ENCODE results near the gene CEP41.
"Not testable (repeated sequence)": the region's sequence is repeated elsewhere in the genome, so short reads cannot be mapped to it uniquely, and the experiment has no call there.

CEP41 gene

DNA sequence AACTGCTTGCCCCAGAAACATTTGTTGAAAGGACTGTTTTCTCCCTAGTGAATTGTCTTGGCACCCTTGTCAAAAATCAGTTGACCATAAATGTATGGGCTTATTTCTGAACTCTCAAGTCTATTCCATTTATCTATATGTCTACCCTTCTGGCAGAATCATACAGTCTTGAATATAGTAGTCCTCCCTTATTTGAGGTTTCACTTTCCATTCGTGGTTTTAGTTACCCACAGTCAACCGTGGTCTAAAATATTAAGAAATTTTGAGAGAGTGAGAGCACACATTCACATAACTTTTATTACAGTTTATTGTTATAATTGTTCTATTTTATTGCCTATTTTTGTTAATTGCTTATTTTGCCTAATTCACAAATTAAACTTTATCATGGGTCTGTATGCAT lies 17.4 kb upstream of the CEP41 start:
- no peak for DNase-seq

DNA sequence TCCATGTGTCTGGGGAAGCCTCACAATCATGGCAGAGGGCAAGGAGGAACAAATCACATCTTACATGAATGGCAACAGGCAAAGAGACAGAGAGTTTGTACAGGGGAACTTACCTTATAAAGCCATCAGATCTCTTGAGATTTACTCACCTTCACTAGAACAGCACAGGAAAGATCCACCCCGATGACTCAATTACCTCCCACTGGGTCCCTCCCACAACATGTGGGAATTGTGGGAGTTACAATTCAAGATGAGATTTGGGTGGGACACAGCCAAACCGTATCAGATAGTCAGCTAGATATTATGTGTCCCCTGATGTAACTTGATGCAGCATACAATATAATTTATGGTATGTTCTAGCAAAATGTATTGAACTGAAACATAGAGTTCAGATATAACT lies 14.1 kb upstream of the CEP41 start:
- DNase-seq: no peak

- DNase-seq: peak; percentile 55
These were observed 12.1 kb upstream of the CEP41 start for GRCh38 chr7:130452951-130453350.

- DNase-seq: not testable (repeated sequence)
These were observed 10.5 kb upstream of the CEP41 start for GRCh38 chr7:130451344-130451743.

DNA sequence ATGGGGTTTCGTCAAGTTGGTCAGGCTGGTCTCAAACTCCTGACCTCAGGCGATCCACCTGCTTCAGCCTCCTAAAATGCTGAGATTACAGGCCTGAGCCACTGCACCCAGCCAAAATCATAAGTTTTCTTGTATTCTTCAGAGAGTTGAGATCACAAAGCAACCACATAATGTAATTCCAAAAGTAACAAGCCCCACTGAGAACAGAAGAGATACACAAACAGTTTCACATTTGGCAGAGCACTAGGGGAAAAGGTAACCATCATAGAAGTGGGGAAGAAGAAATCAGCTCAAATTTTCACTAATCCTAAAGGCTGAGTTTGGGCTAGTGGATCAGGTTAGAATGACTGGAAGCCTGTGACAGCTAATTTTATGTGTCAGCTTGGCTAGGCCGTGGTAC lies 5.4 kb upstream of the CEP41 start:
- no peak for DNase-seq

DNA sequence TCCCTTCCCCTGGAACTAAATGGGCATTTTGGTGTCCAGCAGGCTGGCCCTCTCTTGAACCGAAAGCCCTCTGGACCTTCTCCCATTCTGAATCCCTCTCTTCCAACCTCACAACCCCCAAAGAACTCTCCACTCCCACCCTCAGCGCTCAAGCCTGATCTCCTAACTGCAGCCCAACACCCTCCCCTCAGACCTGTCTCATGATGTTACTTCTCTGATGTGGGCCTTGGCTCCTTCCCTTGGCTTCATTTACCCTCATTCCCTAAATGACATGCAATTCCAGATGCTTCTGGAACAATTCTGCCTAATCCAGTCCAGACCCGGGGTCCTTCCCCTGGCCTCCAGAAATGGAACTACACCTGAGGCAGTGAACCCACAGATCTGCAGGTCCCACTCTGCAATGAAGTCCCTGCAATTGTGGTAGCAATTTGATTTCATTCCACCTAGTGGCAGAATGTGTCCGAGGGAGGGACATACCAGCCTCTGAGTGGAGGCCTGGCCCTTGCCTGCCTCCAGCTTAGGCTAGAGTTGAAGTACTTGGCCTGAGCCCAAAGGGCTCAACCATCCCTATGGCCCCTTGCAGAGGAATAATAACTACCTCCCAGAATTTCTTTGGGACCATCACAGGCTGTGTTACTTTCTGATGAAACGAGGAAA lies 4.1 kb upstream of the CEP41 start:
- DNase-seq: no peak

- no peak for DNase-seq
These were observed 3.4 kb upstream of the CEP41 start for GRCh38 chr7:130444234-130444633.

DNA sequence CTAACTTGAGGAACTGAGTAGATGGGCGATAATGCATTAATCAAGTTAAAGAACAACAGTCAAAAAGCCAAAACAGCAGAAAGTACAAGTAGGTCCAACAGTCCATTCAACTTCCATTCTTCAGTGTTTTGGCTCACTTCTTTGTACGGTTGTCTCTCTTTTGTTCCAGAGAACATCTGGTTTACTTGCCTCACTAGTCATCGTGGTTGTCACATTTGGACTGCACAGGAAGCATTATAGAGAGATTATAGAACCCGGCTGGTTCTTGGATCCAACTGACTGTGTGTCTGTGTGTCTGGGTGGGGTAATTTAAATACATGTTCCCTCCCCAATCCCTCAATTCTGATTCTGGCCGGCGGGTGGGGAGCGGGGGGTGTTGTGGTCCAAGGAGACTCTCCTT lies 1.8 kb upstream of the CEP41 start:
- no peak for DNase-seq

- peak; percentile 71 for DNase-seq
These were observed 623 bp upstream of the CEP41 start for GRCh38 chr7:130441408-130441869.

DNA sequence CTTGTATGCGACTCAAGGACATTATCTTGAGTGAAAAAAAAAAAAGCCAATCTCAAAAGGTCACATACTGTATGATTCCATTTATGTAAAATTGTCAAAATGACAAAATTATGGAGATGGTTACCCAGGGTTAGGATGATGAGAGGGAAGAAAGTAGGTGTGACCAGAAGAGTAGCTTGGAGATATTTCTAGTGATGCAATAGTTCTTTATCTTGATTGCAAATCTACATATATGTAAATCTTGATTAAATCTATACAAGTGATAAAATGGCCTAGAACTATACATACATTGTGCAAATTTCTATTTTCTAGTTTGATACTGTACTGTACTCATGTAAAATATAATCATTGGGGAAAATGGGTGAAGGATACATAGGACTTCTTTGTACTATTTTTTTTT lies 4.6 kb downstream of the CEP41 start:
- DNase-seq: no peak

GRCh38 chr7:130435311-130435854 lies 5.4 kb downstream of the CEP41 start:
- DNase-seq: no peak

DNA sequence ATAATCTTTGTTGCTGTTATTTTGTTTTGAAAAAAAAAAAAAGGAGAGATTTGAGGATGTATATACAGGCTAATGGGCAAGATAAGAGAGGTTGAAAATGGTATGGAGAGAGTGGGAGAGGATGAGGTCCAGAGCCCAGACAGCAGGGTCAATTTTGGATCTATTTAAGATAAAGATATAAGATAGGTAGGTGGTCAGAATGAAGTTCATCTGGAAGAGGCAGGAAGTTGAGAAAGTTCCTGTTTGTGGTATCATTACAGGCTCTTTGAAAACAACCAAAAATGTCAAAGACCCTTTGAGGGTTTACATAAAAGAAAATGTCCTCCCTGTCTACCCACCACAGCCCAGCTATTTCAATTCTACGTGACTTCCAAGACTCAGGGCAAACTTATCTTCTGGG lies 7.5 kb downstream of the CEP41 start:
- DNase-seq: no peak

GRCh38 chr7:130432886-130433285 lies 7.9 kb downstream of the CEP41 start:
- no peak for DNase-seq

- DNase-seq: peak; percentile 84
These were observed 9.8 kb downstream of the CEP41 start for GRCh38 chr7:130430841-130431666.

DNA sequence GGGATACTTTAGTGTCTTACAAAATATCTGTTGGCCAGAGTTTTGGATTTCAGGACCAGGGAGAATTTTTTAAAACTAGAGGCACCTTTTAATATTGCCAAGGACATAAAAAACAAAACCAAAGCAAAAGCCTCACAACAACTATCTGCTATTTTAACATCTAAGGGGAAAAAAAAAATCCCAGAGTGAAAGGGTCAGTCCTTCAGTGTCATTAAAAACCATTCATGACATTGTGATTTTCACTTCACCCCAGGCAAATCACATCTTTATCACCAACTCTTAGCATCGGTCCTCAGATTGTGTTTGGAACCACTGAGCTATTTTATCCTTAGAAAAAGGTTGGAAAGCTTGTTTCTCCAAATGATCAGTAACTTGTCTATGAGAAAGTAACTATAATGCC lies 10.7 kb downstream of the CEP41 start:
- DNase-seq: no peak

GRCh38 chr7:130429019-130429418 lies 11.8 kb downstream of the CEP41 start:
- DNase-seq: no peak

DNA sequence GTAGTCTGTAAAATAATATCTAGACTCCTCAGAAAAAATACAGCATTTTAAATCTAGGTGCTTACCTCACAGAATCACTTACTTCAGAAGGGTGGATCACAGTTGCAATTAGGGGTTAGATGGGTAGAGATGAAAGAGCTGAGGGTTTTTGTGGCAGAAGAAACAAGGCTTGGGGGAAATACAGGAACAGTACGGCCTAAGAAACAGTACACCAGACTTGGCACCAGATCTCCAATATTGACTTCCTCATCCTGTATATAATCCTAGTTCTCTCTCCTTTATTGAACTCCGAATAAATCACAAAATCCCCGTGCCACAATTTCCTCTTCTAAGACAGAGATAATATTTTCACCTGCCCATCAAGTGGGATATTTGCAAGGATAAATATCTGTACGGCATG lies 14.3 kb downstream of the CEP41 start:
- DNase-seq: peak; percentile 48

GRCh38 chr7:130425796-130426195 lies 15.0 kb downstream of the CEP41 start:
- DNase-seq: peak; percentile 64

DNA sequence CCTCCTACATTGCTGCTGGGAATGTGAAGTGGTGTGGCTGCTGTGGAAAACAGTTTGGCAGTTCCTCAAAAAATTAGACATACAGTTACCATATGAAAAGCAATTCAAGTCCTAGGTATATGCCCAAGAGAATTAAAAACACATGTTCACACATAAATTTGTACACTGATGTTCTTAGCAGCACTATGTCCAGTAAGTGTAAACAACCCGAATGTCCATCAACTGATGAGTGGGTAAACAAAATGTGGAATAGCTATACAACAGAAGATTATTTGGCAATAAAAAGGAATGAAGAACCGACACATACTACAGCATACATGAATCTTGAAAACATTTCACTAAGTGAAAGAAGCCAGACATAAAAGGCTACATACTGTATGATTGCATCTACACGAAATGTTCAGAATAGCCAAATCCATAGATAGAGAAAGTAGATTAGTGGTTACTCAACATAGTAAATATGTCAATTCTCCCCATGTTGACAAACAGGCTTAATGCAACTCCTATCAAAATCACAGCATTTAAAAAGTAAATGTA lies 17.2 kb downstream of the CEP41 start:
- no peak for DNase-seq

- no peak for DNase-seq
These were observed 19.1 kb downstream of the CEP41 start for GRCh38 chr7:130421684-130422083.

GRCh38 chr7:130420943-130421578 lies 19.8 kb downstream of the CEP41 start:
- DNase-seq: no peak

- no peak for DNase-seq
These were observed 21.2 kb downstream of the CEP41 start for GRCh38 chr7:130419658-130420057.

- DNase-seq: no peak
These were observed 22.5 kb downstream of the CEP41 start for GRCh38 chr7:130418306-130418705.
